Retinal pigment epithelial cell (primary cell): ENCODE results near the gene GABRD.

Source experiments
- DNase-seq: peaks from one replicate; pipeline ENCODE4 v3.0.0-alpha.2; 2010; ENCODE audit warnings: low read depth
- H3K4me3 ChIP-seq: 2 replicates; pipeline ENCODE4 v1.5.1; 2011; ENCODE audit warnings: mild to moderate bottlenecking, low read length, control low read depth, moderate library complexity
- TF ChIP-seq, protein P1 (sequence below): conservative IDR thresholded peaks from 2 replicates; pipeline ENCODE4 v1.5.1; 2011; ENCODE audit warnings: low read depth, low read length, control low read depth, inconsistent platforms

Gene GABRD

DNA sequence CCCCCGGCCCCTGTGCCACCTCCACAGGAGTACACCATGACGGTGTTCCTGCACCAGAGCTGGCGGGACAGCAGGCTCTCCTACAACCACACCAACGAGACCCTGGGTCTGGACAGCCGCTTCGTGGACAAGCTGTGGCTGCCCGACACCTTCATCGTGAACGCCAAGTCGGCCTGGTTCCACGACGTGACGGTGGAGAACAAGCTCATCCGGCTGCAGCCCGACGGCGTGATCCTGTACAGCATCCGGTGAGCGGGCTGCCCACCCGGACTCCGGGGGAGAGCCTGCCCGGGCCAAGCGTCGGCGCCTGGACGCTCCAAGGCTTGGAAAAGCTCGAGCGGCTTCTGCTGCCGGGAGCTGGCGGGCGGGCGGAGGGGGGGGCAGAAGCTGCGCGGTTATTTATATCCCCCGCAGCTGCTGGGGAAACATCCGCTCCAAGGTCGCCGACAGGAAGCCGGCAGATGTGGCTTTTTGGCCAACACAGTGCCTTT, 6.4 kb downstream of the GABRD start:
- TF ChIP-seq, protein P1, sequence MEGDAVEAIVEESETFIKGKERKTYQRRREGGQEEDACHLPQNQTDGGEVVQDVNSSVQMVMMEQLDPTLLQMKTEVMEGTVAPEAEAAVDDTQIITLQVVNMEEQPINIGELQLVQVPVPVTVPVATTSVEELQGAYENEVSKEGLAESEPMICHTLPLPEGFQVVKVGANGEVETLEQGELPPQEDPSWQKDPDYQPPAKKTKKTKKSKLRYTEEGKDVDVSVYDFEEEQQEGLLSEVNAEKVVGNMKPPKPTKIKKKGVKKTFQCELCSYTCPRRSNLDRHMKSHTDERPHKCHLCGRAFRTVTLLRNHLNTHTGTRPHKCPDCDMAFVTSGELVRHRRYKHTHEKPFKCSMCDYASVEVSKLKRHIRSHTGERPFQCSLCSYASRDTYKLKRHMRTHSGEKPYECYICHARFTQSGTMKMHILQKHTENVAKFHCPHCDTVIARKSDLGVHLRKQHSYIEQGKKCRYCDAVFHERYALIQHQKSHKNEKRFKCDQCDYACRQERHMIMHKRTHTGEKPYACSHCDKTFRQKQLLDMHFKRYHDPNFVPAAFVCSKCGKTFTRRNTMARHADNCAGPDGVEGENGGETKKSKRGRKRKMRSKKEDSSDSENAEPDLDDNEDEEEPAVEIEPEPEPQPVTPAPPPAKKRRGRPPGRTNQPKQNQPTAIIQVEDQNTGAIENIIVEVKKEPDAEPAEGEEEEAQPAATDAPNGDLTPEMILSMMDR: no peak
- no peak for DNase-seq
- no peak overlapping the region for H3K4me3 ChIP-seq

GRCh38 chr1:2027961-2028583, 8.9 kb downstream of the GABRD start:
- no peak overlapping the region for H3K4me3 ChIP-seq
- no peak for DNase-seq
- TF ChIP-seq, protein P1: no peak

DNA sequence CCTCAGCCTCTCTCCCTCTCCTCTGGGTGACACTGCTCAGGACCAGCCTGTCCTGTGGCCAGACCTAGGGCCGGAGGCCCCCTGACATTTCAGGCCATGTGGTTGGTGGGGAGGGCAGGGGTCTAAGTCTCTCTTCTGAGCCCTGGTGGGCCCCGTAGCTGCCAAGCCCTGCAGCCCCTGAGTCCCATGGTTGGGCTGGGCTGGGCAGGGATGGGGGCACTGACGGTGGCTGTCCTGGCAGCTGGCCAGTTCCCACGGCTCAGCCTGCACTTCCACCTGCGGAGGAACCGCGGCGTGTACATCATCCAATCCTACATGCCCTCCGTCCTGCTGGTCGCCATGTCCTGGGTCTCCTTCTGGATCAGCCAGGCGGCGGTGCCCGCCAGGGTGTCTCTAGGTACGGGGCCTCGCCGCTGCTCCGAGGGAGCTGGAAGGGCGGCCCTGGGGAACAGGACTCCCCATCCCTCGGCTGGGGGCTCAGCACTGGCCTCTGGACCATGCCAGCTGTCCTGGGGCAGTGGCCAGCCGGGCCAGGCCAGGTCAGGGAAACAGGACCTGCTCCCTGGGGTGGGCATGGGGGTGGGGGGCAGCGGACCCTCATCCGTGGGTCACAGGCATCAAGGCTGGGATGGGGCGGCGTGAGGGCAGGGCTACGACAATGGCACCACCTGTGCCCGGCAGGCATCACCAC, 9.9 kb downstream of the GABRD start:
- no peak for DNase-seq
- TF ChIP-seq, protein P1: no peak
- no peak overlapping the region for H3K4me3 ChIP-seq

GRCh38 chr1:2029561-2029960, 10.4 kb downstream of the GABRD start:
- TF ChIP-seq, protein P1: no peak
- DNase-seq: no peak

GRCh38 chr1:2030076-2030871, 11.1 kb downstream of the GABRD start:
- TF ChIP-seq, protein P1: no peak
- no peak for DNase-seq
- H3K4me3 ChIP-seq: no peak overlapping the region

More at GRCh38 chr1:2029561-2029960, 10.4 kb downstream of the GABRD start:
- H3K4me3 ChIP-seq: no peak overlapping the region

DNA sequence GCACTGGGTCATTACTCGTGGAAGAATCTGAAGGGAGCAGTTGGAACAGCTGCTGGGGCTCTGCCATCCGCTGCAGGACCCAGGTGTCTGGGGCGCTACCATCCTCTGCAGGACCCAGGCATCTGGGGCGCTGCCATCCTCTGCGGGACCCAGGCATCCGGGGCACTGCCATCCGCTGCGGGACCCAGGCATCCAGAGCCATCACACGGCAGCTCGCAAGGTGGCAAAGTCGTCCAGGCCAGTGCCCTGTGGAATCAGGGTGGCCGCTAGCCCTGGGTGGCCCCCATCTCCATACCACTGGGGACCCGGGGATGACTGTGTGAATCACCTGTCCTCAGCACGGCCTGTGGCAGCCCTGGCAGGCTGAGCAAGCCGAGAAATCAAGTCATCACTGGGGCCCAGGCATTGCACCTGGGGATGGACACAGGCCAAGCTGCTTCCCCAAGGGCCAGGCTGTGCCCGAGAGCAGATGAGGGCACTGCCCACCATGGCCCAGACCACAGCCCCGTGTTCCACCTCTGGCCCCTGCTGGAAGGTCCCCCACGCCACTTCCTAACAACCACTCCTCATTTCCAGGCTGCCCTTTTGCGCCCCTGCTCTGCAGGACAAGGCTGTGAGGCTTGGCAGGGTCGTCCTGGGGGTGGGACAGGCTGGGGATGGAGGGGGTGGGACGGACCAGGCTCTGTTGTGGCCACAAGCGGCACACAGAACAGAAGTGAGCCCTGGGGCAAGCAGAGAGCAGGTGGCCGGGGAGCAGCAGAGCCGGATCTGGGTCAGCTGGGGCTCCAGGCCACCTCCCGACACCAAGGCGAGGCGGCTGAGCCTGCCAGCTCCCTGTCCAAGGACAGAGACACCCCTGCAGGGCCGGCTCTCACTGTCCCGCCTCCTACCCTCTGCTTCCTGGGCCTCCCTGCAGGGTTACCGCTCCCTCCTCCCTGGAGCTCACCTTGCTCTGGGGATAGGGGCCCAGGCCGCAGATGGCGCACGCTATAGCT, 12.7 kb downstream of the GABRD start:
- no peak for DNase-seq
- H3K4me3 ChIP-seq: no peak overlapping the region
- TF ChIP-seq, protein P1: no peak
